Progenitor cell of endocrine pancreas (in vitro differentiated cells): ENCODE results near the gene KLF4. TPM values are rescaled to one million over a fixed set of nuclear protein-coding genes. Genes with fewer than 3 reads are reported as not detected.

Experiments
- DNase-seq: peaks from one replicate; pipeline ENCODE4 v3.0.0; 2021; ENCODE audit warnings: low spot score; ENCODE audit not compliant: unreplicated experiment
- H3K27ac Mint-ChIP-seq: 2 replicates; pipeline ENCODE4 v1.8.0; 2021; ENCODE audit warnings: mild to moderate bottlenecking, moderate library complexity, mixed read lengths
- H3K27me3 Mint-ChIP-seq: 2 replicates; pipeline ENCODE4 v1.8.0; 2021; ENCODE audit warnings: mixed read lengths
- H3K36me3 Mint-ChIP-seq: 2 replicates; pipeline ENCODE4 v1.8.0; 2022; ENCODE audit warnings: mixed read lengths; ENCODE audit not compliant: insufficient read depth
- H3K4me1 Mint-ChIP-seq: 2 replicates; pipeline ENCODE4 v1.8.0; 2021; ENCODE audit warnings: low read depth, mixed read lengths
- H3K4me3 Mint-ChIP-seq: 2 replicates; pipeline ENCODE4 v1.8.0; 2021; ENCODE audit warnings: low read depth, mild to moderate bottlenecking, moderate library complexity, mixed read lengths
- H3K9me3 Mint-ChIP-seq: 2 replicates; pipeline ENCODE4 v1.8.0; 2021; ENCODE audit warnings: low read depth, mixed read lengths
- CTCF ChIP-seq: fragments of 200-600 bp; sonication (generic); IDR thresholded peaks from one replicate; pipeline ENCODE4 v1.5.0; 2021; ENCODE audit warnings: antibody characterized with exemption, mild to moderate bottlenecking; ENCODE audit not compliant: unreplicated experiment
- total RNA-seq: library from RNA; stranded (reverse); gene quantifications from 2 replicates; pipeline ENCODE4 v1.2.1, GENCODE V29; 2021

KLF4 gene
- total RNA-seq, 1 donor from 2014 or later = 9.2 TPM

- Mint-ChIP-seq H3K36me3 (no peaks in the 10 kb centered on the region), H3K4me3 (no peak overlapping the region), H3K9me3 (peaks cover 4% of the 10 kb centered on the region), H3K4me1 (no peaks in the 10 kb centered on the region), H3K27ac (no peak overlapping the region), H3K27me3 (peaks cover 64% of the 10 kb centered on the region)
- no peak for TF ChIP-seq CTCF
- DNase-seq = no peak
Measured at GRCh38 chr9:107523539-107523938, 34.0 kb upstream of the KLF4 start.

- no peak for DNase-seq
- Mint-ChIP-seq H3K27me3 (peaks cover 68% of the 10 kb centered on the region), H3K4me1 (no peaks in the 10 kb centered on the region), H3K36me3 (no peaks in the 10 kb centered on the region), H3K9me3 (peaks cover 4% of the 10 kb centered on the region), H3K27ac (no peak overlapping the region), H3K4me3 (no peak overlapping the region)
- TF ChIP-seq CTCF = no peak
Measured at GRCh38 chr9:107520186-107520585, 30.6 kb upstream of the KLF4 start.

- Mint-ChIP-seq H3K4me1 (no peaks in the 10 kb centered on the region), H3K27me3 (peaks cover 78% of the 10 kb centered on the region), H3K9me3 (peaks cover 4% of the 10 kb centered on the region), H3K27ac (no peak overlapping the region), H3K36me3 (no peaks in the 10 kb centered on the region), H3K4me3 (no peak overlapping the region)
- no peak for TF ChIP-seq CTCF
- no peak for DNase-seq
Measured at GRCh38 chr9:107518037-107518807, 28.7 kb upstream of the KLF4 start.

GRCh38 chr9:107513464-107514100, 24.0 kb upstream of the KLF4 start:
- Mint-ChIP-seq H3K4me1 (no peaks in the 10 kb centered on the region), H3K27ac (no peak overlapping the region), H3K4me3 (no peak overlapping the region), H3K27me3 (peaks cover 75% of the 10 kb centered on the region), H3K9me3 (no peaks in the 10 kb centered on the region), H3K36me3 (no peaks in the 10 kb centered on the region)
- TF ChIP-seq CTCF = no peak
- DNase-seq = no peak

- Mint-ChIP-seq H3K36me3 (no peaks in the 10 kb centered on the region), H3K4me3 (no peak overlapping the region), H3K27me3 (peaks cover 53% of the 10 kb centered on the region), H3K27ac (no peak overlapping the region), H3K4me1 (peaks cover 7% of the 10 kb centered on the region), H3K9me3 (no peaks in the 10 kb centered on the region)
- no peak for DNase-seq
- no peak for TF ChIP-seq CTCF
Measured at GRCh38 chr9:107504585-107505455, 15.3 kb upstream of the KLF4 start.
